CMK (cell line): Measurements from ENCODE around the gene ISCA2.

Source experiments
- DNase-seq: peaks from one replicate; pipeline ENCODE4 v3.0.0-alpha.2; 2010; ENCODE audit warnings: low read depth

Gene ISCA2

DNA sequence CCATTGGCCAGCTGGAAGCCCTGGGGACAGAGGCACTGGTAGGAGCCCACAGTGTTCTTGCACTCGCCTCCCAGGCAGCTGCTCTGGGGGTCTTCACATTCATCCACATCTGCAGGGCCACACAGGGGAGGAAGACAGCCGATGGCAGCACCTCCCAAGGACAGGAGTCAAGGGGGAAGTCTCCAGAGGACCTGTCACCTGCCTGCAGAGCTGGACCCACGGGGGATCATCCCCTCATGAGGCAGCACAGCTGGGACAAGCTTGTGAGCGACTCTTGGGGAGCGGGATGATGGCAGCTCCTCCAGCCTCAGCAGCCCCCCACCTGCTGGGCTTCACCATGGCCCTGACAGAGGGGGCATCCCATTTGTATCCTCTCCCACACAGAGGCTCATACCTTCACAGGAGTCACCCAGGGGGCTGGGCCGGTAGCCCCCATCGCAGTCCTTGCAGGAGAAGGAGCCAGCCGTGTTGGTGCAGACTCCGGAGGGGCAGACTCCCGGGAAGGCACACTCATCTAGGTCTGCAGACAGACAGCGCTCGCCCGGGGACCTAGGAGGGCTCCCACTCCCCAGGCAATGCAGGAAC is 15.4 kb downstream of the ISCA2 start:
- no peak for DNase-seq

- DNase-seq: no peak
Measured at GRCh38 chr14:74509587-74510222, 16.1 kb downstream of the ISCA2 start.

DNA sequence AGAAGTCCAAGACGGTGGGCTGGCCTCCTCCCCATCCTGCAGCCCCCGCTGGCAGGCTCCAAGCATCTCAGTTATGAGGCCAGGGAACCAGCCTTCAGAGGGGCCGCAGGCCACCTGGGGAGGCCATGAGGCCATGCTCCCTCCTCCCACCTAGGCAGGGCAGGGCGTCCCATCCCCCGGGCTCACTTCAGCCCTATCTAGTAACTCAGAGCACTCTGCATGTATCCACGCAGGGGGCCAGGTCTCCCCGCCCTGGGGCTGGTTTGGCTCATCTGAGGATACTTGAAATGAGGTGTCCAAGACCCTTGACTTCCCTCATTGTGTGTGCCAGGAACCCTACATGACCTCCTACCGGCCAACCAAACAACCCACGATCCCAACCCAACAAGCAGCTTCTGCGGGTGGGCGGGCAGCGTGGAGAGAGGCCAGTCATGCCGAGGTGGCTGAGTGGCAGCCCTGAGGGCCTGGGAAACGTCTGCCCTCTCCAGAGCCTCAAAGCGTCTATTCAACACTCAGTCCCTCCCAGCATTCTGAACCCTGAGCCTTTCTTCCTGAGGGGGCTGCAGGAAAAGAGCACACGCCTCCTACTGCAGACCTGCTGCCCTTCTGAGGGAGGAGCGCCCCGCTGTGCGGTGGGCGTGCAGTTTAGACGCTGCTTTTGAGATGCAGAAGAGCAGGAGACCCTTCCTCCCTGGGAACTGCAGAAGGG is 16.8 kb downstream of the ISCA2 start:
- no peak for DNase-seq

DNA sequence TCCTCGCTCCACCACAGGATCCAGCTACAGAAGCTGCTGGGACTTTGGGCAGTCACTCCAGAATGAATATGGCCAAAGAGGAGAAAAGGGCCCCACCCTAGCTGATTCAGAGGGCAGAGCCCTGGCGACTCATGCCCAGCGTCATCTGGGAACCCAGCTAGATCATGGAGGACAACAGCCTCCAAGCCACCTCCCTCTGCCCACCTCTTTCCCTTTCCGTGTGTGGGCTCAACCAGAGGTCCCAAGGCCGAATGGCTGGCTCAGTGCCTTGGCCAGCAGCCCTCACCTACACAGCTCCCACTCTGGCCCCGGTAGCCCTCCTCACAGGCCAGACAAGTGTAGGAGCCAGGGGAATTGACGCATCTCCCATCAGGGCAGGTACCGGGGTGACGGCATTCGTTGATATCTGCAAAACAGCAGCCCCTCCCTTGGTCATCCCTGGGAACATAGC is 17.4 kb downstream of the ISCA2 start:
- DNase-seq: no peak

GRCh38 chr14:74511966-74512830 is 18.6 kb downstream of the ISCA2 start:
- DNase-seq: no peak

DNA sequence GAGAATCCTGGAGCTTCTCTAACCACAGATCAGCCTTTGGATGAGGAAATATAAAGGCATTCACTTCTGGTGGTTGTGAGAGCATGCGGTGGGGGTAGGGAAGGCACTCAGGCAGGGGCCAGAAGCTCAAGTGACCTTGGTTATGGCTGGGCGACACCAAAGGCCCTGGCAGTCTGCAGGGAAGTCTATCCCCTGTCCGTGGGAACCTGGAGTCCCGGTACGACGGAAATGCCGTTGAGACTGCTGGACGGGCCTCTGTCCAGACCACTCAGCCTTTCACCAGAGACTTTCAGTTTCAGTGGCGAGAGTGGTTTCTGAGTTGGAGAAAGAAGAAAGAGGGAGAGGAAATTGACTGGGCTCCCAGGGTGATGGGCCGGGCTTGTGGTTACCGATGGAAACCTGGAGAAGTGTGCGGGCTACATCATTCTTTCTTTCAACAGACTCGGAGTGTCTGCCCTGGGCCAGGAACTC is 20.9 kb downstream of the ISCA2 start:
- DNase-seq: no peak

DNA sequence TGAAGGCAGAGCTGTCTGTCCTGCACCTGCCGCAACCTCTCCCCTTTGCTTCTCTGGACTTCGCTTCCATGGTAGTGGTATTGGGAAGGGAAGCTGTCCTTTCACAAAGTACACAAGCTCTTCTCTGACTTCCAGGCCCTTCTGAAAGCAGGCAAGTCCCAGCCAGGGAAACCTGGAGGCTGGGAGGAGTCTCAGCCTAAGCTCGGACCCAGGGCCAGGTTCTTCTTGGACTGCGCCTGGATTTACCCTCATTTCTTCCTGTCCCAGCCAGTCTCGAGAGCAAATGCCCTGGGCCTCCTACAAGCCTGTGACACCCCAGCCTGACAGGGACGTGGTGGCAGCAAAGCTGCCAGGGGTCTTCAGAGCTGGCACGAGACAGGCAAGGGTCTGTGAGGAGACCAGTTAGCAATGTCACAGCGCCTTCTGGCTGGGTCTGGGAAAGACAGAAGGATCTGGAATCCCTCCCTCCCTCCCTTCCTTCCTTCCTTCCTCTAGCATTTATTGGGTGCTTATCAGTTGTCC is 22.4 kb downstream of the ISCA2 start:
- no peak for DNase-seq

- DNase-seq: no peak
Measured at GRCh38 chr14:74516451-74517160, 23.0 kb downstream of the ISCA2 start.

GRCh38 chr14:74517731-74518130 is 24.2 kb downstream of the ISCA2 start:
- DNase-seq: no peak

- DNase-seq: no peak
Measured at GRCh38 chr14:74518221-74518620, 24.7 kb downstream of the ISCA2 start.

DNA sequence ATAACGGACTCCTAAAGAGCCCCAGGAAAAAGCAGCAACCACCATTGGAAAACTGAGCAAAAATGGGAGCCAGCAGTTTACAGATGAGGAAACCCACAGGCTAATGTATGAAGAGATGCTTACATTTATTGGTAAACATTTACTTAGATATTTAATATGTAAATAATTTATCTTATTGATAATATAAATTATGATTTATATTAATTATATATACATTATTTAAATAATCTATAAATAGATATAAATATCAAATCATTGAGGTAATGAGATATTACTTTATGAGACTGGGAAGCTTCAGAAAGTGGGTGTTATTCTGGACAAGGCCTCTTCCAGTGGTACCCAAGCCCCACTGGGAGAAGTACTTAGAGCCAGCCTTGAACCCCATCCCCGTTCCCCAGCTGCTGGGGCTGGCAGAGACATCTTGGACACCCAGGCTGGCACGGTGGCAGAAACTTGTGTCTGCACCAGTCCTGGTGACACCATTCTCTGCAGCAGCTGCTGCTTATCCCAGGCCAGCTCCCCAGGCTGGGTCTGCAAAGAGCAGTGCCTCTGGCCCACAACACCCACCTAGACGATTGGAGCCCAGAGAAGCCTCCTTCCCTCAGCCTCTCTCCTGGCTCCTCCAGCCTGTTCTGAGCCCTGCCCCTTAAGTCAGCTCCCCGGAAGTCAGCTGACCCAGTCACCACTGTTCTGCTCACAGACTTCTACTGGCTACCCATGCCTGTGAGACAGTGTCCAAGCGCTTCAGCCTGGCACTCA is 25.9 kb downstream of the ISCA2 start:
- no peak for DNase-seq

DNA sequence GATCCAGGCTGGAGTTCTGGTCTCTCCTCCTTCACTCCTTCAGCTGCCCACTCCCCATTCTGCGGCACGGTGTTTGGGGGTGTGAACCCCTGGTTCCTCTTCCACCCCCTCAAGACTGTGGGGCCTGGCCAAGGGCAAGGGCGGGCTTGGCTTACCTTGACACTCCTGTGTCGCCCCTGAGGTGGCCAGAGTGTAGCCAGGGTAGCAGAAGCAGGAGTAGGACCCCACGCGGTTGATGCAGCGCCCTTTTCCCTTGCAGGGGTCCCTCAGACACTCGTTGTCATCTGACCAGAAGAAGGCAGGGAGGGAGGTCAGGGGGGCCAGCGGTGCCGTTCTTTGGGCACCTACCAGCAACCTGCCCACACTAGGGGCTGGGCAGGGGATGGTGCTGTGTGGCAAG is 28.2 kb downstream of the ISCA2 start:
- DNase-seq: no peak

GRCh38 chr14:74522740-74523139 is 29.2 kb downstream of the ISCA2 start:
- no peak for DNase-seq

- DNase-seq: no peak
Measured at GRCh38 chr14:74524076-74524811, 30.7 kb downstream of the ISCA2 start.

GRCh38 chr14:74524812-74525135 is 31.2 kb downstream of the ISCA2 start:
- no peak for DNase-seq

DNA sequence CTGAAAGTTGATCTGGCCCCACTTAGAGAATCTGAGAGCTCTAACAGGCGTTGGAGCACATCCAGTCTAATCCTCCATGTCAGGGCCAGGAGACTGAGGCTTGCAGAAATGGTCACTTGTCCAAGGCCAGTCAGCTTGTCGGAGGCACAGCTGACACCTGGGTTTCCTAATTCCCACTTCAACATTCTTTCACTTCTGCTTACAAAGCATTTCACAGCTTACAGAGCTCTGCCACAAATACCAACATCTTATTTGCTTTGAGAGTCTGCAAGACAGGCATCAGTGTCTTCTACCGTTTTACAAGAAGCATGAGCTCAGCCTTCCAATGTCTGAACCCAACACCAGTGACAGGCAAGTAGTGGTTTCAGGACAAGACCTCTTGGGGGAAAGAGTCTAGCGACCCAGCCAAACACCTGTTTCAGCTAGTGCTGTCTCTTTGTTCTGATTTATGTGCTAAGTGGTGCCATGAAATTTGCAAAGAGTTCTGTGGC is 31.8 kb downstream of the ISCA2 start:
- no peak for DNase-seq

DNA sequence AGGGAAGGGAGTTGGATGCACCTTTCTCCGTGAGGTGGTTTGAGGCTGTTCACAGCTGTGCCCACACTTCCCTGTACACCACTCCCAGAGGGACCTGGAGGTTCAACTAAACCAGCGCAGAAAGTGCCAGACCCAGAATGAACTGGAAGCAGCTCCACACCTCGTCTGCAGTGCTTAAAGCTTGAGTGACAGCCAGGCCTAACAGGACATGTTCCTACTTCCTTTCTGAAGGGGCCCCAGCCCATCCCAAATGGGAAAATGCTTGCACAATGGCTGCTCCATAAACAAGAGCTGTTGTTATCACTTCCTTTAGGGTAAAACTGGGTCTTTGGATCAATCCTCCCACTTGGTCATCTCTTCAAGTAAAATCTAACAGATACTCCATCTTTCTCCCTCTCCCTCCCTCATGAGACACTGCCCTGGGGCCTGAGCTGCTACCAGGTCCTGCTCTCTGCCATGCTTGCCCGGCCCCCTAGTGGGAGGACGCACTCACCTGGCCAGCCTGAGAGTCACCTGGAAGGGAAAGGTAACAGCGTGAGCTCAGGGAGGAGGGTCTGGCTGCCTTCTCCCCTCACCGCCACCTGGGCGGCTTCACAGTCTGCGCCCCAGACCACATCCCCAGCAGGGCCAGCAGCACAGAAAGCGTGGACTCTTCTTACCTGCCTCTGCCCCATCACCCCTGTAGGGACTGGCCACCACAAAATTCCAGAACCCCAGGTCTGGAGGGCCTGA is 33.5 kb downstream of the ISCA2 start:
- no peak for DNase-seq

- no peak for DNase-seq
Measured at GRCh38 chr14:74527736-74528280, 34.2 kb downstream of the ISCA2 start.

GRCh38 chr14:74528406-74528805 is 34.8 kb downstream of the ISCA2 start:
- DNase-seq: no peak
